ENCODE results near the gene NPTXR.

NPTXR gene

DNA sequence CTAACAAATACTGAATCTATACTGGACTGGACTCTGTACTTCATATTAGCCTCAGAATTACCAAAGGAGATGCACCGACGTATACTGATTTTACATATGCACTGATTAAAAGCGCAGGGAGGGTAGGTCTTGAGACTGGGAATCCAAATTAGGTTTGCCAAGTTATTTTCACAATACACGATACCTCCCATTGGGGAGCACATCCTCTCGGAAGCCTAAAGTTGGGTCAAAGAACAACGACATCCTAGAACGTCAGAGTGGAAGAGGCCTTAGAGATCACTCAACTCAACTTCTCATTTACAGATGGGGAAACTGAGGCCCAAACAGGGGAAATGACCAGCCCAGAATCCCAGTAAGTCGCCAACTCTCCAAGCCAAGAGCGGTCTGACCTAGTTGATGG is 50.5 kb downstream of the NPTXR start:
- no peak for DNase-seq

GRCh38 chr22:38792833-38793232 is 51.0 kb downstream of the NPTXR start:
- DNase-seq, result no peak

GRCh38 chr22:38789606-38790005 is 54.2 kb downstream of the NPTXR start:
- DNase-seq, result no peak

GRCh38 chr22:38788846-38789245 is 55.0 kb downstream of the NPTXR start:
- DNase-seq, result no peak

GRCh38 chr22:38788021-38788816 is 55.6 kb downstream of the NPTXR start:
- no peak for DNase-seq

DNA sequence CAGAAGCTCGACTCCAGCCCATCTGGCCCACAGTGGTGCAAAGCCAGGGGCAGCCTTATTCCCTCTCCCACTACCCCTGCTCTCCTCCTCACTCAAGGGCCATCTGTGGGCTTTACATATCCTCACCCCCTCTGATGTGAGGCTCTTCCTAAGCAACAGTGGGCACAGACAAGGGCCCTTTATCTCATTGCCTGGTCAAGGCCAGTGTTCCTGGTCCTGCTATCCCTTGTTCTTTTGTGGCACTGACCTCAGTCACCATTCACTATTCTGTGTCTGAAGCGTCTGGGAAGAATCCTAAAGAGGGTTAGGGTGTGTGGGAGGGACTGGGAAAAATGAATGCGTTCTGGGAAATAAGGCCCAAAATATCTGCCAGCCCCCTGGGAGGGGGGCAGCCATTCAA is 57.2 kb downstream of the NPTXR start:
- DNase-seq, result no peak

DNA sequence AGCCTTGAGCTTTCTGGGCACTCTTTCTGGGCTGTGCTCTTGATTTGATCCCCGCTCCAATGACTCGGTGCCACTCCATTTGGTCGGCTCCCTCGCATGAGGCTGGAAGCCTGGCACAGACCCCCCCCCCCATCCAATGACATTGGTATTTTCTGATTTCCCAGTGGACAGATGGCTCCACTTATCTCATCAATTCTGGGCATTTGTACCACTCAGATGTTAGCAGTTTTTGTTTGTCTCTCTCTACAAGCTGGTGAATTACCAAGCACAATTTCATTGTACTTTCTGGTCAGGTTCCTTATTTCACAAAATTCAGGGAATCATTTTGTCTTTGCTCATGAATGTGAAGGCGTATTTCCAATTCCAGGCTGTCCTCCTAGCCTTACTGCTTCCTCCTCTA is 59.0 kb downstream of the NPTXR start:
- no peak for DNase-seq

GRCh38 chr22:38784035-38784434 is 59.8 kb downstream of the NPTXR start:
- DNase-seq, result no peak

DNA sequence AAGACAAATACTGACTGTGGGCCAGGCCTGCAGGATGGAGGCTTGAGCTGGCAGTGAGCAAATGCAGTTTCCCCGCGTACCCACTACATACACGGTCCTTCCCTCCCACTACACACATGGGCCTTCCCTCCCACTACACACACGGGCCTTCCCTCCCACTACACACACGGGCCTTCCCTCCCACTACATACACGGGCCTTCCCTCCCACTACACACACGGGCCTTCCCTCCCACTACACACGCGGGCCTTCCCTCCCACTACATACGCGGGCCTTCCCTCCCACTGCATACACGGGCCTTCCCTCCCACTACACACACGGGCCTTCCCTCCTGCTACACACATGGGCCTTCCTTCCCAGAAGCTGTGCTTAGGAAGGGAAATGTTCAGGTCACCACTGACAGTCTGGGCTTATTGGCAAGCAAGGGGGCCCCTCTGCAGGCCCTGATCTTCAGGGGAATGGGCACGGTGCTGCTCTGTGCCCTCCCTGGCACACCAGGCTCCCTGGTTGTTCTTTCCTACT is 60.7 kb downstream of the NPTXR start:
- DNase-seq, result no peak

- no peak for DNase-seq
These were observed 61.3 kb downstream of the NPTXR start for GRCh38 chr22:38782402-38783094.

DNA sequence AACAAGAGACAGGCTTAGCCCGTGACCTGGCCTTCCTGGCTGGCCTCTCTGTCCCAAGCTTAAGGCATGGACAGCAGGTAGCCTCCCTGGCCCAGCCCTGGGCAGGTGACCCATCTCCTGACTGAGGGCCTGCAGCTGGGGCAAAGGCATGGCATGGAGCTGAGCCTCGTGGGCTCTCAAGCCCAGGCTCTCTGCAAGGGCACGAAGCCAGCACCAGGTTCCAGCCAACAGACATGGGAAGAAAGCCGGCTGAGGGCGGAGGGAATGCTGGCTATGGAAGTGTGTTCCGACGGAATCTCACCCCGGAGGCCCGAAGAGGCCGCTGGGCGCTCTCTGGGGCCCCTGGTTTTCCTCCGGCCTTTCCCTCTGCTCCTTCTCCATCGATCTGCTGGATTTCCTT is 62.8 kb downstream of the NPTXR start:
- no peak for DNase-seq

GRCh38 chr22:38777087-38777671 is 66.6 kb downstream of the NPTXR start:
- DNase-seq, result no peak

- DNase-seq, result no peak
These were observed 67.7 kb downstream of the NPTXR start for GRCh38 chr22:38776086-38776485.

- DNase-seq, result no peak
These were observed 68.2 kb downstream of the NPTXR start for GRCh38 chr22:38775656-38776055.

DNA sequence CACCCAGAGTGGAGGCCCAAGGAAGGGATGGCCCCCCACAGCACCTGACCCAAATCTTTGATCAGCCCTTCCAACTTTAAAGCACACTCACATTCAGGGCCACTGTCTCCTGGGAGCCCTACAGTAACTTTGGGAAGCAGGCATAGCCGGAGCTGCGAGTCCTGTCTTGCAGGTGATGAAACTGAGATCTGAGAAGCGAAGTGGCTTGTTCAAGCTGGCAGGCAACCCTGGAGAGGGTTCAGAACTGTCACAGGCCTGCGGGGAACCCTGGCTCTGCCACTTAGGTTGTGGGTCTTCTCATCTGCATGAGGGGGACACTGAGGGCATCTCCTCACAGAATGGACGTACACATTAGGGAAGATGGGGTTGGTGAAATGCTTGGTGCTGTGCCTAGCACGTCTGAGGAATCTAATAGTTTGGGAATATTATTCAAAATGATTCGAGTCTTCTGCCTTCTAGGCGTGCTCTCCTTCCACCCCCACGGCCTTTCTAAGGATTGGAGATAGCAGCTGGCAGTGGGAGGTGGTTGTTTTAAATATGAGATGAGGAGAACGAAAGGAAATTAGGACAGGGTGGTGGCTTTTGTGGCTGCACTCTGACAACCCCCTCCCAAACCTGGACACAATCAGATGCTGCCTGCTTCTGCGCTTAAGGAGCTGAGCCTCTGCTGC is 69.2 kb downstream of the NPTXR start:
- no peak for DNase-seq

GRCh38 chr22:38773363-38773946 is 70.4 kb downstream of the NPTXR start:
- DNase-seq, result no peak

GRCh38 chr22:38772623-38772873 is 71.3 kb downstream of the NPTXR start:
- DNase-seq, result no peak

DNA sequence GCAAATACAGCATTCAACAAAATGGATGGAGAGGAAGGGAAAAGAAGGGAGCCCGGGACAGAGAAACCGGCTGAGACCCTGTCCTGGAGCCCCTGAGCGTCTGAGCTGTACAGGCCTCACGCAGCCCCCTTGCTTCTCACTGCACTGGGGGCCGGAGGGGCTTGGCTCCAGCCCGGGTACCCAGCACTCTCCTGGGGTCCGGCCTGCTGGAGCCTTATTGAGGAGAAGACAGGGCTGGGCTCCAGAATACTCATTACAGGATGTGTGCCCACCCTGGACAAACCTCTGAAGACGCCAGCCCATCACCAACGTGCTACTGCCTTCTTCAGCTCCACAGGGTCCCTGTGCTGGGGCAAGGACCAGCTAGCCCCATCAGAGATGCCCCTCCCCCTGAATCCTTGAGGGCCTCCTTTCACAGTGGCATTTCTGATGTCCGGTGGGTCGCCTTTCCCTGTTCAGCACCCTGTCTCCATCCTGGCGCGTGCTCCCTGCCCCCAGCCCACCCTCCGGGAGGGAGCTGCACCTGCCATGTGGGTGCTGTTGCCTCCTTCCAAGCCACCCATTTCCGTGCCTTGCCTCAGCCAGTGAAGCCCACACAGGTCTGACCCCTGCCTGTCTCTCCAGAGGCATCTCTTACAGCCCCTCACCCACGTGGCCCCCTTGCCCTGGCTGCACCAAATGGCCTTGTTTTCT is 73.4 kb downstream of the NPTXR start:
- no peak for DNase-seq

All from stimulated activated CD4-positive, alpha-beta T cell treated with anti-CD3 and anti-CD28 coated beads, Interleukin-2, amount 100 ng/mL, for 24 hours (primary cell).